CD4-positive, CD25-positive, alpha-beta regulatory T cell (primary cell): ENCODE results near the gene KRT12. TPM values are rescaled to one million over a fixed set of nuclear protein-coding genes. Genes with fewer than 3 reads are reported as not detected.

ENCODE experiments used
- ATAC-seq, 2 donors: fragments of 150-1000 bp; cut with Tn5 transposase; one replicate each; pipeline ENCODE4 v1.10.0; 2021; ENCODE audit warnings: low read depth in 2 of 2, moderate number of reproducible peaks in 2 of 2, moderate library complexity in 1 of 2
- DNase-seq, 3 donors: peaks; one replicate each; pipeline versions ENCODE4 v3.0.0 to v3.0.0-alpha.2; 2012 to 2022; ENCODE audit warnings: mixed read lengths in 1 of 3
- H3K27ac ChIP-seq: one replicate; pipeline ENCODE4 v1.7.0; 2013; ENCODE audit warnings: mild to moderate bottlenecking, low read length; ENCODE audit not compliant: insufficient read depth, poor library complexity, severe bottlenecking
- H3K27me3 ChIP-seq: one replicate; pipeline ENCODE4 v1.7.0; 2013; ENCODE audit warnings: low read length; ENCODE audit not compliant: control insufficient read depth, insufficient read depth
- H3K36me3 ChIP-seq: one replicate; pipeline ENCODE4 v1.7.0; 2013; ENCODE audit warnings: mild to moderate bottlenecking, low read length, moderate library complexity; ENCODE audit not compliant: control insufficient read depth, insufficient read depth
- H3K4me1 ChIP-seq: 2 replicates; pipeline ENCODE4 v1.7.0; 2013; ENCODE audit warnings: mild to moderate bottlenecking, low read length; ENCODE audit not compliant: insufficient read depth, control insufficient read depth, poor library complexity, severe bottlenecking
- H3K4me3 ChIP-seq: one replicate; pipeline ENCODE4 v1.7.0; 2013; ENCODE audit warnings: low read depth, mild to moderate bottlenecking, low read length, moderate library complexity
- H3K9me3 ChIP-seq, 2 experiments: 1 replicate in 1 of 2; 2 replicates in 1 of 2; pipeline ENCODE4 v1.7.0; 2013; ENCODE audit warnings: low read length in 2 of 2, mild to moderate bottlenecking in 1 of 2, moderate library complexity in 1 of 2; ENCODE audit not compliant: control insufficient read depth in 2 of 2
- H3K27ac Mint-ChIP-seq, 3 donors: one replicate each; pipeline ENCODE4 v1.8.0; 2020 to 2022; ENCODE audit warnings: mild to moderate bottlenecking in 3 of 3, mixed read lengths in 3 of 3, moderate library complexity in 2 of 3
- H3K27me3 Mint-ChIP-seq: one replicate; pipeline ENCODE4 v1.8.0; 2022; ENCODE audit warnings: mild to moderate bottlenecking, mixed read lengths
- H3K36me3 Mint-ChIP-seq: one replicate; pipeline ENCODE4 v1.8.0; 2020; ENCODE audit warnings: mixed read lengths
- H3K4me1 Mint-ChIP-seq, 4 donors: one replicate each; pipeline ENCODE4 v1.8.0; 2020 to 2022; ENCODE audit warnings: mixed read lengths in 4 of 4, mild to moderate bottlenecking in 1 of 4
- H3K4me3 Mint-ChIP-seq, 4 donors: one replicate each; pipeline ENCODE4 v1.8.0; 2020 to 2022; ENCODE audit warnings: mild to moderate bottlenecking in 4 of 4, mixed read lengths in 4 of 4, moderate library complexity in 3 of 4
- H3K9me3 Mint-ChIP-seq, 7 donors: one replicate each; pipeline ENCODE4 v1.8.0; 2020 to 2022; ENCODE audit warnings: mixed read lengths in 7 of 7, mild to moderate bottlenecking in 3 of 7, moderate library complexity in 2 of 7
- polyA plus RNA-seq, 4 donors: library from polyadenylated mRNA; unstranded; fragments of 300-500 nt; fragmentation: Illumina TruSeq; gene quantifications; one replicate each; pipeline ENCODE4 v1.2.3, GENCODE V29; 2021
- total RNA-seq: library from RNA; stranded (reverse); gene quantifications from one replicate; pipeline ENCODE4 v1.2.3, GENCODE V29; 2022

KRT12 gene
- total and polyA plus RNA-seq, 5 donors from 2014 or later, result not detected

DNA sequence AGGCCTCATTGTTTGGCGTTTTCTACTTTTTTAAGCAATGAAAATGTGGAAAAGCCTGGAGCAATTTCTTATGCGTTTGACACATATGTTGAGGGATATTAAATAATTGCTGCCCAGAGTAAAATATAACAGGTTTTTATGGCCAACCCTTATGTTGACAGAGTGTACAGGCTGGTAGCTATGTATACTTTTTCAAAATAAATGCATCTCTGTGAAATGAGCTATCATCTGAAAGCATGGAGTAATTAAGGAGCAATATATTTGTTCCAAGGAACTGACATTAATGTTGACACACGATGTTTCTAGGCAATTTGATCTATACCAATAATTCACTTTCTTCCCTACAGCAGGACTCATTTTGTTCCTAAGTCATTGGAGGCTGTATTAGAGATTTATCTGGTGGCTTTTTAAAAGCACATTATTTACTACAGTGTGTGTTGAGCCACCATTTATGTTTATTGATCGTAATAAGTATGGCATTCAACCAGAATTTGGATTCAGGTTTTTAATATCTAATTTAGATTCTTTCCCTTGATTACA, 30.0 kb upstream of the KRT12 start:
- Mint-ChIP-seq H3K27ac (no peak overlapping the region), H3K9me3 (no peaks in the 10 kb centered on the region), H3K4me3 (no peak overlapping the region), H3K4me1 (peaks cover 0 to 2% (median 0%) of the 10 kb centered on the region in 4 donors), H3K36me3 (no peaks in the 10 kb centered on the region), H3K27me3 (peaks cover 43% of the 10 kb centered on the region)
- DNase-seq (no peak), ATAC-seq (no peak)
- Histone ChIP-seq H3K27ac (no peak overlapping the region), H3K4me1 (no peaks in the 10 kb centered on the region), H3K9me3 (no peaks in the 10 kb centered on the region), H3K27me3 (peaks cover 13% of the 10 kb centered on the region), H3K36me3 (no peaks in the 10 kb centered on the region), H3K4me3 (no peak overlapping the region)

DNA sequence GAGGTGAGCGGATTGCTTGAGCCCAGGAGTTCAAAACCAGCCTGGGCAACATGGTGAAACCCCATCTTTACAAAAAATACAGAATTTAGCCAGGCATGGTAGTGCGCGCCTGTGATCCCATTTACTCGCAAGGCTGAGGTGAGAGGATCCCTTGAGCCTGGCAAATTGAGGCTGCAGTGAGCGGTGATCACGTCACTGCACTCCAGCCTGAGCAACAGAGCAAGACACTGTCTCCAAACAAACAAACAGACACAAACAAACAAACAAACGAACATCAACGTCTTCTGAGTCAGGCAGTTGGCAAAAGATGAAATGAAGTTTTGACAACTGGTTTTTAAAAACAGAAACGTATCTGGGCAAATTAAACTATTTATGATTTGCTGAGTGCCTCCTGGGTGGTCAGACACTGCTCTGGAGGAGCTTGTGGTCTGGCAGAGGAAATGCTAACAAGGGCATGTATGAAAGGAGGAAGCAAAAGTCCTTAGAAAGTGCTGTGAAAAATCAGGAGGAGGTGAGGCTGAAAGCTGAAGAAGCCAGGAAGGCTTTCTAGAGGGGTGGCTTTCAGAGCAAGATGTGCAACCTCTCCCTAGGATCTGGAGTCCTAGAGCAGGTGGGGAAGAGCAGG, 28.2 kb upstream of the KRT12 start:
- Mint-ChIP-seq H3K36me3 (no peaks in the 10 kb centered on the region), H3K27ac (peak overlapping the region in 1 of 3 donors; percentile 32), H3K4me1 (peaks cover 0 to 2% (median 0%) of the 10 kb centered on the region in 4 donors), H3K4me3 (no peak overlapping the region), H3K27me3 (peaks cover 29% of the 10 kb centered on the region), H3K9me3 (no peaks in the 10 kb centered on the region)
- Histone ChIP-seq H3K9me3 (no peaks in the 10 kb centered on the region), H3K4me3 (no peak overlapping the region), H3K4me1 (no peaks in the 10 kb centered on the region), H3K27me3 (peaks cover 15% of the 10 kb centered on the region), H3K36me3 (no peaks in the 10 kb centered on the region), H3K27ac (no peak overlapping the region)
- DNase-seq (no peak), ATAC-seq (no peak)

DNA sequence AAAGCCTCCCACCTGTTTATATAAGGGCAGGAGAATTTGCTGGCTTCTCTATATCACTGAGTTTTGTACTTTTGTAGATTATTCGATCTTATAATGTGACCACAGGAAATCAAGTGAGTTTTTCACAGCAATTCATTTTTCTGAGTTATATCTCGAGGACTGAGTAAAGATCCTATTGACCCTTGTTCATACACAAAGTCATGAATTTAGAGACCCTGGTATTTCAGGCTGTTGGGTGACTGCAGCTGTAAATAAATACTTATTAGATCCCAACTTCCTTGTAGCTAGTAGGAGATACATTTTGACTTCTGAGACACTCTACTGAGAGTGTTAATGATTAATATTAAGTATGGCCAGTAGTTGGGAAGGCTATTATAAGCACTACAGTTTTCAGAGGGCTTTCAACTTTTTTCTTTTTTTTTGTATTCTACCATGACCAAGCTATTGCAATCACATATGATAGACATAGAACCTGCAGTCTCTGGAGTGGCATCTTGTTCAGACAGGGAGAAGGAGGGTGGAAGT, 21.2 kb upstream of the KRT12 start:
- Mint-ChIP-seq H3K4me3 (no peak overlapping the region), H3K9me3 (no peaks in the 10 kb centered on the region), H3K36me3 (no peaks in the 10 kb centered on the region), H3K27ac (no peak overlapping the region), H3K4me1 (peaks cover 0 to 2% (median 0%) of the 10 kb centered on the region in 4 donors), H3K27me3 (peaks cover 50% of the 10 kb centered on the region)
- no peak overlapping the region for H3K4me3 ChIP-seq
- H3K27ac ChIP-seq, result no peak overlapping the region
- ATAC-seq (no peak), DNase-seq (no peak)
- no peaks in the 10 kb centered on the region for H3K9me3 ChIP-seq
- H3K4me1 ChIP-seq, result no peaks in the 10 kb centered on the region
- no peaks in the 10 kb centered on the region for H3K36me3 ChIP-seq
- H3K27me3 ChIP-seq, result peaks cover 16% of the 10 kb centered on the region

DNA sequence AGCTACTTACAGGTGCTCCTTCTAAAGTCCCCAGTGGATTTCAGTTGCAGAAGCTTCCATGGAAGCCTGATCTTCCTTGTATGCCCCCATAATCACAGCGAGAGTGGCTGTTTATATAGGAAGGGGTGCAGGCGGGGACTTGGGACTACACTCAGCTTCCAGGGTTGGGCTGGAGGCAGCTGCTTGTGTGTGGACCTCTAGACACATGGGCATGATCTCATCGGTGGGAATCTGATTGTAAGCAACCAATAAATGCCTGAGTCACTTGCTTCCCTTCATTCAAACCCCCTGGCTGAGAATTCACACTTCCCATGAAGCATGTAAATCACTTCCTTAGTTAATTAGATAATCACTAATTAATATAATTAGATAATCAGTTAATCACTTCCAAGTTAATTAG, 19.1 kb upstream of the KRT12 start:
- peaks cover 16% of the 10 kb centered on the region for H3K27me3 ChIP-seq
- DNase-seq (no peak), ATAC-seq (no peak)
- no peaks in the 10 kb centered on the region for H3K9me3 ChIP-seq
- H3K4me1 ChIP-seq, result no peaks in the 10 kb centered on the region
- no peak overlapping the region for H3K4me3 ChIP-seq
- H3K4me1 Mint-ChIP-seq, result no peaks in the 10 kb centered on the region
- no peak overlapping the region for H3K27ac Mint-ChIP-seq
- H3K9me3 Mint-ChIP-seq, result no peaks in the 10 kb centered on the region
- no peaks in the 10 kb centered on the region for H3K36me3 ChIP-seq
- H3K27me3 Mint-ChIP-seq, result peaks cover 60% of the 10 kb centered on the region
- no peak overlapping the region for H3K27ac ChIP-seq
- H3K4me3 Mint-ChIP-seq, result no peak overlapping the region
- no peaks in the 10 kb centered on the region for H3K36me3 Mint-ChIP-seq

DNA sequence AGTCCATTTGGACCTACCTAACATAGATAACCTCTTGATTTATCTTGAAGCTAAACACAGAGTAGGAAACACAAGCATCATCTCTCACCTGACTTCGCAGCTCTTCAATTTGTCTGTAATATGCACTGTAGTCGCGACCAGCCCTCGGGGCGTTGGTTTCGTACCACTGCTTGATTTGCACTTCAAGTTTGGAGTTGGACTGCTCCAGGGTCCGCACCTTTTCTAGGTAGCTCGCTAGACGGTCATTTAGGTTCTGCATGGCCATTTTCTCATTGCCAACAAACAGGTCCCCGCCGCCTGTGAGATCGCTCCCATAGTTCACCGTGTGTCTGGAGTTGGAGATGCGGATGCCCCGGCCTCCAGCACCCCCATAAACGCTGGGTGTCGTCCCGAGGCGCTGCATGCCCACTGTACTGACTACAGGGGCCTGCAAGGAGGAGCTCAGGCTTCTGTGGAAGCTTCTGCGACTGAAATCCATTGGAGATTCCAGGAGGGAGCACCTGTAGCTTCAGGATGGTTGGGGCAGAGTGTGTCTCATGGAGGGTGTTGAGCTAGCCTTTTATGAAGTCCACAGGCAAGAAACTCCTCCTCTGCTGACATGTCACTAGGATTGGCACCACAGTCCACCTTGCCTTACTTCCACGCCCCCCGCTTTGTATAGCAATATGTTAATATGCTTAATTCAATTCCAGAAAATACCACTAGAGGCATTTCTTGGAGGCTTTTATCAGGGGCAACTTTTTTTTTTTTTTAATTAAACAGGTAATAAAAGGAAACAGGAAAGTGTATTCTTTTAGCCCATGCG, 17.9 kb upstream of the KRT12 start, which contains the start of gene KRT20:
Gene KRT20 (minus strand): TSS at position 535 of the 805 bp plus-strand sequence. CDS start 57 bp downstream, at position 478.
- no peaks in the 10 kb centered on the region for H3K36me3 ChIP-seq
- Mint-ChIP-seq H3K4me3 (no peak within 1 kb of the TSS), H3K4me1 (no peaks in the 10 kb centered on the region), H3K27me3 (peaks cover 66% of the 10 kb centered on the region), H3K27ac (no peak within 1 kb of the TSS), H3K9me3 (no peaks in the 10 kb centered on the region), H3K36me3 (no peaks in the 10 kb centered on the region)
- no peak for DNase-seq
- no peaks in the 10 kb centered on the region for H3K9me3 ChIP-seq
- no peak within 1 kb of the TSS for H3K27ac ChIP-seq
- H3K4me1 ChIP-seq, result no peaks in the 10 kb centered on the region
- ATAC-seq, result no peak
- no peak within 1 kb of the TSS for H3K4me3 ChIP-seq
- H3K27me3 ChIP-seq, result peaks cover 14% of the 10 kb centered on the region

DNA sequence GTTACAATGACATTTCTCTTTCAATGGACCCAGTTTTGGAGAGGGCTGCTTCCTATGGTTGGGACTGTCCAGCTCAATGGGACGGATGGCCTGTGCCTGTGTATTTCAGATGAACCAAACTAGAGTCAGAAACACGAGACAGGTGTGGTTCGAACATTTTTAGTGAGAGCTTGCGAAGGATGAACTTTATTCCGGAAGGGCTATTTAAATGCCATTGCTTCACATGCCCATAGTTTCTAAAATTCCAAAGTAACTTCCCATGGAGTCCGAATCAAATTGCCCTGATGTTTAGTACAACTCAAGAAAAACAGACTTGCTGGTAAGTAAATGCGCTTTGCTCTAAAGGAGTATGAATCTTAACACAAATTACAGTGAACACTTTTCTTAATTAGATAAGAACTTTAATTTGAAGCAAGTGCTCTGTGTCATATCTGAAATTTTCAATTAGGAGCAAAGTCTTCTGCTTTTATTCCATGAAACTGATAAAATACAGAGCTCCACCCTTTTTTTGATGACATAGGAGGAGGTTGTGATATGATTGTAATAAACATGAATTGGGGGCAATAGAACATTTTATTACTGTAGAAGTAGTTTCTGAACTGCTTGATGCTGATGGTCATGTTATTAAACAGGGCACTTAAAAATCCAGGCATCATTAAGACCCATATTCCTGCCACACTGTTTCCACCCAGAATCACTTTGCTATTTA, 16.8 kb upstream of the KRT12 start:
- Mint-ChIP-seq H3K36me3 (no peaks in the 10 kb centered on the region), H3K9me3 (no peaks in the 10 kb centered on the region), H3K4me3 (no peak overlapping the region), H3K4me1 (no peaks in the 10 kb centered on the region), H3K27me3 (peaks cover 64% of the 10 kb centered on the region), H3K27ac (no peak overlapping the region)
- Histone ChIP-seq H3K4me1 (no peaks in the 10 kb centered on the region), H3K4me3 (no peak overlapping the region), H3K27ac (no peak overlapping the region), H3K36me3 (no peaks in the 10 kb centered on the region), H3K27me3 (peaks cover 9% of the 10 kb centered on the region), H3K9me3 (no peaks in the 10 kb centered on the region)
- DNase-seq, result no peak
- ATAC-seq, result no peak

DNA sequence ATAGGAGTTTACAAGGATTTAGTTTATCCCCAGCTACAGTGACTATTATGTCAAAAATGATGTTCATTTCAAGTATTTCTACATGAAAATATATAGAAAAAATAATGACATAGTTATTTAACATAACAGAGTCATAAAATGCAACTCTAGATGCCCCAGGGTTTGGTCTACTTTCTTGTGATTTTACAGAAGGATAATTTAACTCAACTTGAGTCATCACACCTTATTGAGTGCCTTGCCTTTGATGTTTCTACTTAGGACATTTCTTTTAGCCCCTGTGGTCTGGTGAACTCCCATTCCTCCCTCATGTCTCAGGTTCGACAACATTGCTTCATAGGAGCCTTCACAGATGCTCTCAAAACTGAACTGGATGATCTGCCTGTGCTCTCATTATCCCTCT, 16.0 kb upstream of the KRT12 start:
- Histone ChIP-seq H3K4me1 (no peaks in the 10 kb centered on the region), H3K27ac (no peak overlapping the region), H3K36me3 (no peaks in the 10 kb centered on the region), H3K27me3 (peaks cover 6% of the 10 kb centered on the region), H3K9me3 (no peaks in the 10 kb centered on the region), H3K4me3 (no peak overlapping the region)
- H3K27ac Mint-ChIP-seq, result no peak overlapping the region
- ATAC-seq (no peak), DNase-seq (no peak)
- H3K4me3 Mint-ChIP-seq, result no peak overlapping the region
- H3K36me3 Mint-ChIP-seq, result no peaks in the 10 kb centered on the region
- no peaks in the 10 kb centered on the region for H3K4me1 Mint-ChIP-seq
- H3K27me3 Mint-ChIP-seq, result peaks cover 64% of the 10 kb centered on the region
- H3K9me3 Mint-ChIP-seq, result no peaks in the 10 kb centered on the region
